IPS-NIHi7 (cell line): Measurements from ENCODE around the gene JMJD7.

ENCODE experiments used
- DNase-seq: peaks from one replicate; pipeline ENCODE4 v3.0.0; 2012; ENCODE audit warnings: mixed read lengths; ENCODE audit errors: extremely low spot score

The JMJD7 gene

DNA sequence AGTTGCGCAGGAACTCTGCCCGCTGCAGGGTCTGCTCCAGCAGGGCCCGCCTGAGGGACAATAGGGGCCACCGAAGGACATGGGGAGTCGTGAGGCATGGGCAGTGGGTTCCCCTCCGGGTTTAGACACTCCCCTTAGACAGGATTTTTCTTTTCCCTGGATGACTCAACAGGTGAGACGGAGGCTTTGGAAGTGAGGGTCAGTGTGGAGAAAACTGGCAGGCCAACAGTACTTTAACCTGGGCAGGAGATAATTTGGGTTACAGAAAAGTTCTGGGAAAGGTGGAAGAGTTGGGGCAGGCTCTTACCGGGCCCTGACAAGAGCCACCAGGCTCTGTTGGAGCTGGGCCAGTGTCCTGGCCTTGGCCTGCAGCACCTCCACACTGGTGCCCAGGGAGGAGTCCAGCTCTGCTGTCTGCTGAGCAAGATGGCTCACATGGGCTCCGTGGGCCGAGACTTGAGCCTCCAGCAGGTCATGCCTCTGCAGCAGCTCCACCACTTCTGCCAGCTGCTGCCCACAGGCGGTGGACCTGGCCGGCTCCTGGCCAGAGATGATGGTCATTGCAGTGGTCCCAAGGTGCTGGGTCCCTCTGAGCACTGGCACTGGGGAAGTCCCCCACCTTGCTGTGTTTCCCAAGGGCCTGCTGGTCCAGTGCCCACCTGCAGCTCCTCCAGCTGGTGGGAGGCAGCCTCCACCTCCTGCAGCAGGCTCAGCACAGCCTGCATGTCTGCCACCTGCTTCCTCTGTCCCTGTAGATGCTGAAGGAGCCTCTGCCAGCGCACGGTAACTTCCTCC is 55.0 kb downstream of the JMJD7 start:
- no peak for DNase-seq

DNA sequence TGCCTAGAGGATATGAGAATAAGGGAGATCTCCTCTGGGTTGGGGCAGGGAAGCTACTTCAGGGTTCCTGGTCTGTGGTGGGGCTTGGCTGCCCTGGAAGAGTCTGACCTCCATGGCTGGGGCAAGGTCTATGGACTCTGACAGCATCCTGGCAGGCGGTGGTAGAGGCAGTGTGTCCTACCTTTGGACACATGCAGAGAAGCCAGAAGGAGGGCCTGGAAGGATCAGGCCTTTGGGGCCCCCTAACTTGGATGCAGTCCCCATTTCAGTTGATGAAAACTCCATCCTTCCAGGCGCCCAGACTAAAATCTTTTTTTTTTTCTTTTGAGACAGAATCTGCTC is 55.6 kb downstream of the JMJD7 start:
- no peak for DNase-seq

GRCh38 chr15:41884458-41884857 is 56.6 kb downstream of the JMJD7 start:
- no peak for DNase-seq

DNA sequence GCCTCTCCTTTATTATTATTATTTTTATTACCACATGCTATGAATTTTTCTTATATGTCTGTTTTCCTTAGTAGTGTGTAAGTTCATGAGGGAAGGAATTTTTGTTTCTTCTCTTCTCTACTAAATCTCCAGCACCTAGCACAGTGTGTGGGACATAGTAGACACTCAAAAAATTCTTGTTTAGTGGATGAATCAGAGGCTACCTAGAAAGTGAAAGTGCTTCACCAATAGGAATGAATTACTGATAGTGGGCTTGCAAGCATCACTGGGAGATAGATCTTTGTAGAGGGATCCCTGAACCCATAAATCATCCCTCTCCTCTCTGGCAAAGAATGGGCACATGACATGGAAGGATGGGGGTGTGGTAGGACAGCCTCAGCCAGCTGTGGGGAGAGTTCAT is 57.4 kb downstream of the JMJD7 start:
- no peak for DNase-seq

DNA sequence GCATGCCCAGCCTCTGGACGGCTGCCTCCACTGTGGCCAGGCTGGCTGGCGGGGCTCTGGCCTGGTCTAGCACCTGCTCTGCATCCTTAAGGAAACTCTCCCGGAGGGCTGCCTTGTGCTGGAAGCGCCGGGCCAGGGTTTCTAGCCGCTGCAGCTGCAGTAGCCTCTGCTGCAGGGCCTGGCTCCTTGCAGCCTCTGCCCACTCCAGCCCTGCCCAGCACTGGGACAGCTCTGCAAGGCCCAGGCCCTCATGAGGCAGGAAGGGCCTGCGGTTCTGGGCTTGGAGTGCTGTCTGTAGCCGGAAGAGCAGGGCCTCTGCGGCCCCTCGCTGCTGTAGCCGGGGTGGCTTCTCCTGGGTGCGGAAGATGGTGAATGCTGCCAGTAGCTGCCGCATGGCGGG is 57.9 kb downstream of the JMJD7 start:
- DNase-seq = no peak

DNA sequence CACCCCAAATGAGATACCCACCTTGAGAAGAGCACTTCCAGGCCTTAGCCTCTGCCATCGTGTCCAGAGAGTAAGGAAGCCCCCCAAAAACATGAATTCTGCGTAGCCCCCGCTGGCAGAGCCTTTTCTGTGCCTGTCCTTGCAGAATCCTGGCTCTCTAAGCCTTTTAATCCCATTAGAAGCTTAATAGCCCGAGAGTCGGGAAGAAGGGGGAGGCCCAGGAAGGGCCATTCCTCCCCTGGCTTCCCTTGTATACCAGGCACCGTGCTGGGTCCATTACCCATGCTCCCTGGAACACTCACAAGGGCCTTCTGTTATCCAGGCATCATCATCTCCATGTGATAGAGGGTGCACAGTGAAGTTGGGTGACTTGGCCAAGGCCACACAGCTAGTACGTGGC is 58.8 kb downstream of the JMJD7 start:
- no peak for DNase-seq

- DNase-seq = no peak
Measured at GRCh38 chr15:41887161-41887560, 59.3 kb downstream of the JMJD7 start.
